GM12892 (cell line): ENCODE results near the gene DCST1.

Experiments used
- POLR2A ChIP-seq: IDR thresholded peaks from 2 replicates; pipeline ENCODE4 v1.6.1; 2011; ENCODE audit warnings: low read depth, low read length, control low read depth
- POLR2AphosphoS5 ChIP-seq: IDR thresholded peaks from 2 replicates; pipeline ENCODE4 v1.6.1; 2011; ENCODE audit warnings: low read depth, low read length, control low read depth
- TAF1 ChIP-seq: IDR thresholded peaks from 2 replicates; pipeline ENCODE4 v1.6.1; 2011; ENCODE audit warnings: low read depth, mild to moderate bottlenecking, control low read depth, low read length, borderline replicate concordance

- TF ChIP-seq TAF1 (no peak), POLR2A (no peak), POLR2AphosphoS5 (no peak)
Measured at GRCh38 chr1:155014709-155015508, 18.7 kb upstream of the DCST1 start.
